Measurements from ENCODE around the gene VSTM2B.
A peak's percentile ranks its signal among the peaks of the same experiment; 100 is the strongest.
"Not testable (repeated sequence)": the region's sequence is repeated elsewhere in the genome, so short reads cannot be mapped to it uniquely, and the experiment has no call there.

Gene VSTM2B

GRCh38 chr19:29548483-29549085 is 22.8 kb downstream of the VSTM2B start:
- no peak for DNase-seq

DNA sequence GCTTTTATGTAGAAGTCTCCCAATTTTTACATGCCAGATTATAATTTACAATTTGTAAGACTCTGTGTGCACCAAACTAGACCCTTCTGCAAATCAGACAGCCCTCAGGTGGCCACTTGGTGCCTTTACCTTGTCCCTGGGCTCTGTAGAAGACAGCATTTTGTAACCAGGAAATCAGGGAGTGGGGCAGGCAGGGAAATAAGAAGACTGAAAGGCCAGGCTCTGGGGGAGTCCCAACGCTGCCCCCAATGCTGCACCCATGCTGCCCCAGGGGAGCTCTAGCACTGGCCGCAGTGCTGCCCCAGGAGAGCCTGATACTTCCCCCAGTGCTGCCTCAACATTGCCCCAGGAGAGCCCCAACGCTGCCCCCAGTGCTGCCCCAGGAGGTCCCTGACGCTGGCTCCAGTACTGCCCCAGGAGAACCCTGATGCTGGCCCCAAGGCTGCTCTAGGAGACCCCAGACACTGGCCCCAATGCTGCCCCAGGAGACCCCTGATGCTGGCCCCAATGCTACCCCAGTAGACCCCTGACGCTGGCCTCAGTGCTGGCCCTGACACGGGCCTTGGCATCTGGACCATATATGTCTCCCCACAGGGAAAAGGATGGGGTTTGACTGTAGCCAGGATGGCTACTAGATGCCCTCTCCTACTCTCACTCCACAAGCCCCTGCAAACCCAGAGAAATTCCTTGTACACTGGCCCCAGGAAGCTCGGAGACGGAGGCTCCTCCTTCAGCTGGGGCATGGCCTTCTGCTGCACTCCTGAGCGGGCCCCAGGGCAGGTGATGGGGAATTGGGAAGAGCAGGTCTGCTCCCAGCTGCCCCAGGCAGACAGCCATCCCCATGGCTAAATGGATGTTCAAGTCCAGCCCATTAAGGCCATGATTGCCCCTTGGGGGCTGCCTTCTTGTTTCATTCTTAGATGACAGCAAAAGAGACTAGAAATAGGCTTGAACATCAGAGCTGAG is 23.6 kb downstream of the VSTM2B start:
- DNase-seq = no peak

GRCh38 chr19:29550896-29551295 is 25.1 kb downstream of the VSTM2B start:
- DNase-seq = no peak

DNA sequence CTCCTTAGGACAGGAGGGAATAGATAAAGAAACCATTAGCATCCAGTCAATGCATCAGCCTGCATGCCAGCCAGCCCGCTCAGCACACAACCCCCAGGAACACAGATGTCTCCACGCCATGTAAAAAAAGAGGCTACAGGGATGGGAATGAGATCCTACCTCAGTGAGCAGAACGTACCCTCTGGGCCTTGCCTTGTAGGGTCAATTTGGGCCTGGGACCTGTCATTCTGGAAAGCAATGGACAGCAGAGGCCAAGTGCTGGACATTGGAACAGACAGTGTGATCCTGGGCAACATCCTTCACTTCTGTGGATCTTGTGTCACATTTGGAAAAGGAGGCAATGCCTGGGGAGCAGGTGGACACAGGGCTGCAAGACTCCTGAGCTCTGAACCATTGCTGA is 26.0 kb downstream of the VSTM2B start:
- DNase-seq = no peak

DNA sequence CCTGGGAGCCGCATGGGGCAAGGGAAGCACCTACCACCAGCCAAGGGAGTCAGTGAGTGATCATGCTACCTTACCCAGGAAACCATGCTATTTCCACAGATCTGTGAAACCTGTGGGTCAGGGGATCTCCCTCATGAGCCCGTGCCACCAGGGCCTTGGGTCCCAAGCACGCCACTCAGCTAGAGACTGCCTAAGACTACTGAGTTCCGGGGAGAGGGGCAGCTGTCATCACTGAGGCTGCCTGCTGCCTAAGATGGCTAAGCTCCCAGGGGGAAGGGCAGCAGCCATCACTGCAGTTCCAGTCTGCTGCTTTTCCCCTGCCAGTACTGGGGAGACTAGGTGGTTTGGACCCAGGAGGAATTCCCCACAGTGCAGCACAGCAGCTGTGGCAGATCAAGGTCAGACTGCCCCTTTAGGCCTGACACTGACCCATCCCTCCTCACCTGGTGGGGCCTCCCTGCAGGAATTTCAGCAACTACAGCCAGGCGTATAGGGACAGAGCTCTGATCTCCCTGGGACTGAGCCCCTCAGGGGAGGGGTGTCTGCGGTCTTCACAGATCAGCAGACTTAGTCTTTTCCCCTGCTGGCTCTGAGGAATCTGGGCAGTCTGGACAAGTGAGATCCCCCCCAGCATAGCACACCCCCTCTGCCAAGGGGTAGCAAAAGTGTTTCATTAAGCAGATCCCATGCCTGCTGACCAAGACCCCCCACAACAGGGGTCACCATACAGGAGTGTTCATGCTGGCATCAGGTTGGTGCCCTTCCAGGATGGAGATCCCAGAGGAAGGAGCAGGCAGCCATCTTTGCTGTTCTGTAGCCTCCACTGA is 26.9 kb downstream of the VSTM2B start:
- no peak for DNase-seq

GRCh38 chr19:29554149-29554548 is 28.4 kb downstream of the VSTM2B start:
- no peak for DNase-seq

DNA sequence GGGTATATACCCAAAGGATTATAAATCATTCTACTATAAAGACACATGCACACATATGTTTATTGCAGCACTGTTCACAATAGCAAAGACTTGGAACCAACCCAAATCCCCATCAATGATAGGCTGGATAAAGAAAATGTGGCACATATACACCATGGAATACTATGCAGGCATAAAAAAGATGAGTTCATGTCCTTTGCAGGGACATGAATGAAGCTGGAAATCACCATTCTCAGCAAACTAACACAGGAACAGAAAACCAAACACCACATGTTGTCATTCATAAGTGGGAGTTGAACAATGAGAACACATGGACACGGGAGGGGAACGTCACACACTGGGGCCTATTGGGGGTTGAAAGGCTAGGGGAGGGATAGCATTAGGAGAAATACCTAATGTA is 33.3 kb downstream of the VSTM2B start:
- DNase-seq = not testable (repeated sequence)

- no peak for DNase-seq
These were observed 33.9 kb downstream of the VSTM2B start for GRCh38 chr19:29559743-29560142.

DNA sequence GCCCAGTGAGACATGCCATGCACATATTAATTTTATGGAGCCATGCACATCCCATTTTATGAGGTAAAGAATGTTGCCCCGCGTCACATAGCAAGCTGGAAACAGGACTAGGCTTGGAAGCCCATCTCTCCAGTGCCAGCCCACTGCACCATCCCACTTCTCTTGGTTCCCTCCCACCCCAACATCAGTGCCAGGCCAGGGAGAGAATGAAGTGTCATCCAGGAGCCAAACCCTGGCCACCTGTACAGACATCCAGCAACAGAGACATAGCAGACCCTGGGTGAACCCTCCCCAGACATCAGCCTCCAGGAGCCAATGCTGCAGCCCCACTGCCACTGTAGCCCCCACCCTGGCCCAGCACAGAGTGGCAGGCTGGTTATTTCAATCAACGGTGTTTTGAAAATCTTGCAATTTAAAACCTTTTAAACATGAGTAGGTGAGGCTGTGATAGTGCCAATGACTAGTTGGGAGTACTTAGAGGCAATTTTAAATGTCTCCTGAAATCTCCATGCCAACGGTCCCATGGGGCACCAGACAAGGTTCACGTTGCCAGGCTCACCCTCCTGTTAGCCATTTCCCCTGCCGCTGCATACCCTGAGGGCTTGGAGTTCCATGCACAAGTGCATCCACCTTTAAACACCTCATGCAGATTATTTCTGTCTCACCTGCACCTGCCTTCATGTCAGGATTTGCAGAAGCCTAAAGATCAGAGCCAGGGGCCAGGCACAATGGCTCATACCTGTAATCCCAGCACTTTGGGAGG is 34.7 kb downstream of the VSTM2B start:
- DNase-seq = peak; percentile 6

DNA sequence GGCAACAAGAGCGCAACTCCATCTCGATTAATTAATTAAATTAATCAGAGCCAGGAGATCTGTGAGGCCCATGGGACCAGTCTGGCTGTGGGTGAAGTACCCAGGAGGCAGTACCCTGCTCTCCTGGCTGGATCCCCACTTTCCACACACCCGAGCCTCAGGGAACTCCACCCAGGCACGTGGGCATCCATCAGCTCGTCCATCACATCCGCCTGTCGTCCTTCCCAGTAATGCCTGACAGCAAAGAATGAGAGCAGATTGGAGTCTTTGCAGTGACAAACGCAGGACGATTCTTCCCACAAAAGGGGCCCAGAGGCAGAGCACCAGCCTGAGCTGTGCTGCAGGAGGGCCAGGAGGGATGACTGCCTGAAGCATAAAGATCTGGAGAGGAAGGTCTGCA is 35.8 kb downstream of the VSTM2B start:
- no peak for DNase-seq

- no peak for DNase-seq
These were observed 36.8 kb downstream of the VSTM2B start for GRCh38 chr19:29562299-29563297.

GRCh38 chr19:29563486-29564101 is 37.8 kb downstream of the VSTM2B start:
- DNase-seq = no peak

DNA sequence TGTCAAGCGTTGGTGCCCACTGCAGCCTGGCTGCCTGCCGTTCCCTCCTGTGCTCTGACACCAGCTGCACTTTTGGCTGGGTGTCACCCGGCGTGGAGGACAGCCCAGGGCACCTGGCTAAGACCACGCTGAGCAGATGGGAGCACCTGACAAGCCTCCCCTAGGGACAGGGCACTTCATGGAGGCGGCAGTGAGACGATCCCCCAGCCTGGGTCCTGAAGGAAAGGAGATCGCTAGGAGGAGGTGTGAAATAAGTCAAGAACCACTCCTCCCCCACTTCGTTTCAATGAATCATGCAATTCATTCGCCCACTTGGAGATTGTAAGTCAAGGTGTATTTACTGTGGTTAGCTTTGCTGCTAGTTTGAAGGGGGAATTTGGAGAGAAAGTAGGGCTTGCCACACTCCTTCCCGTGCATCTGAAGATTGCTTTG is 38.8 kb downstream of the VSTM2B start:
- DNase-seq = peak; percentile 65

DNA sequence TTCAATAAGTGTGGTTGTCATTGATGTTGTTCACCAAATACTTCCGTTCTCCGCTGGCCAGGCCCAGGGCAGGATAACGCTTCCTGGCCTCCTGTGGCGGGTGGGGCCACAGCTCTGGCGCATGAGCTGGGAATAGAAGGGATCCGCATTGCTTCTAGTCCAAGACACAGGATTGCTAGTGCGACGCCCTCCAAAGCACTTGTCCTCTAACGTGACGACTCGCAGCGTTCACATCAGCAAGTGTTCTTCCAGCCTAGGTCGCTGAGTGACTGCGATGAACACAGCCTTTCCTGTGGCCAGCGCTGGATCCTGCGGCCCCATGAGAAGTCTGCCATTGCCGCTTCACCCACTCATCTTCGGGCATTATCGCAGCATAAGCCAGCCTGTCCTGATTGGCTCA is 39.4 kb downstream of the VSTM2B start:
- no peak for DNase-seq

DNA sequence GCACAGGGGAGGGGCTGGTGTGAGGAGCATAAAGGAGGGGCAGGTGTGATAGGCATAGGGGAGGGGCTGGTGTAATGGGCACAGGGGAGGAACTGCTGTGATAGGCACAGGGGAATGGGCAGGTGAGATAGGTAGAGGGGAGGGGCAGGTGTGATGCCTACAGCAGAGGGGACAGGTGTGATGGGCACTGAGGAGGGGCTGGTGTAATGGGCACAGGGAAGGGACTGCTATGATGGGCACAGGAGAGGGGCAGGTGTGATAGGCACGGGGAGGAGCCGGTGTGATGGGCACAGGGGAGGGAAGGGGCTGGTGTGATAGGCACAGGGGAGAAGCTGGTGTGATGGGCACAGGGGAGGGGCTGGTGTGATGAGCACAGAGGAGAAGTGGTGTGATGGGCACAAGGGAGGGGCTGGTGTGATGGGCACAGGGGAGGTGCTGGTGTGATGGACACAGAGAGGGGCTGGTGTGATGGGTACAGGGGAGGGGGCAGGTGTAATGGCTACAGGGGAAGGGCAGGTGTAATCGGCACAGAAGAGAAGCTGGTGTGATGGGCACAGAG is 40.8 kb downstream of the VSTM2B start:
- no peak for DNase-seq

GRCh38 chr19:29567366-29567915 is 41.6 kb downstream of the VSTM2B start:
- no peak for DNase-seq

GRCh38 chr19:29568036-29569025 is 42.5 kb downstream of the VSTM2B start:
- DNase-seq = no peak

GRCh38 chr19:29569038-29569911 is 43.5 kb downstream of the VSTM2B start:
- DNase-seq = no peak
